Body of pancreas (tissue), 4 donors: ENCODE measurements around the gene LAIR1.

Source experiments
- CTCF ChIP-seq, 7 experiments: fragments of 450-650 bp in 4 of 7; fragments of 200-600 bp in 3 of 7; sonication (generic) in 3 of 7; IDR thresholded peaks; one replicate each; pipeline ENCODE4 v1.5.1; 2016 to 2019; ENCODE audit warnings: antibody characterized with exemption in 7 of 7
- POLR2A ChIP-seq, 3 donors: fragments of 450-650 bp; IDR thresholded peaks; one replicate each; pipeline ENCODE4 v1.6.1; 2016; ENCODE audit warnings: antibody characterized with exemption in 3 of 3, mild to moderate bottlenecking in 2 of 3

DNA sequence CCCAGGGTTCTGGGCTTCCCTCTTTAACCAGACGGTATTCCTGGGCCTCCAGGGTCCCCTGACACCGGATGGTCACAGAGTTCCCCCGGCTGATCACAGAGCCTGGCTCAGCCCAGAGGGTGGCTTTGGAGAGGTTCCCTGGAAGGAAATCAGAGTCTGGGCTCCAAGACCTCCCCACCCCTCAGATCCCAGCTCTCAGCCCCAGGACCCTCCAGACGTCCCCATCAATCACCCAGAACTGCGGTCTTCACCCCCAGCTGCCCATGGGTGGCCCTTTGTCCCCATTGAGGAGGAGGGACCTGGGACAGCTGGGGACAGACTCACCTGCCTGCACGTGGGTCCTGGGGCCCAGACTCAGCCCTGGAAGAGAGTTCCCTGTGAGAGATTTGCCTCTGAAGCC lies 52.7 kb downstream of the LAIR1 start:
- TF ChIP-seq POLR2A (IDR thresholded peaks at IDR 0.05) (no peak), CTCF (IDR thresholded peaks at IDR 0.05) (no peak)
